Measurements from ENCODE around the gene RASSF10. TPM values are rescaled to one million over a fixed set of nuclear protein-coding genes. Genes with fewer than 3 reads are reported as not detected.

Gene RASSF10
- polyA plus RNA-seq, 1 of the 3 experiments (the other 2 are of a cell fraction): not detected

DNA sequence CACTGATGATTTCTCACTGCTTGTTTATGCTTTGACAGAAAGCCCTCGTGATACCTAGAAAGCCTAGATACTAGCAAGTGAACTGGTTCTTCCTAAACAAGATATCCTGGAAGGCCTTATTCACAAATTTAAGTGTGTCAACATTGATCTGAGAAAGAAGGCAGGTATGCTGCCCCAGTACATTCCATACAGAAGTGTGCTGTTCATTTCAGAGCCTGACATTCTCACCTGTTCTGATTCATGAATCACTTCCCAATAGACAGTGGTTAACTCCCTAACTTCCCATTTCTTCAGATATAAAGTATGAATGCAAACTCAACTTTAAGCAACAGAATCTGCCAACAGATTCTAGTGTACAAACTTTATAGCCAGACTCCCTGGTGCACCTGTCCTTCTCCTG is 15.5 kb upstream of the RASSF10 start:
- Histone ChIP-seq H3K9me2 (no peaks in the 10 kb centered on the region), H3K9me3 (no peaks in the 10 kb centered on the region), H3K36me3 (replicated peaks in 1 of 2; ENCODE audit: control insufficient read depth in 1 of 2, insufficient read depth in 2 of 2, low read length in 1 of 2) (no peaks in the 10 kb centered on the region), H2AFZ (ENCODE audit: low read depth) (no peak overlapping the region), H4K20me1 (ENCODE audit: insufficient read depth) (no peaks in the 10 kb centered on the region), H3F3A (replicated peaks; ENCODE audit: insufficient read depth) (no peaks in the 10 kb centered on the region), H3K9ac (no peak overlapping the region), H3K4me1 (ENCODE audit: control insufficient read depth in 1 of 2, insufficient read depth in 2 of 2, low read depth in 1 of 2, low read length in 1 of 2) (no peaks in the 10 kb centered on the region), H3K79me2 (ENCODE audit: insufficient read depth) (no peaks in the 10 kb centered on the region), H3K27ac (ENCODE audit: low read depth in 2 of 2, low read length in 1 of 2) (no peak overlapping the region), H3K27me3 (ENCODE audit: insufficient read depth) (no peaks in the 10 kb centered on the region; the same call in 1 of the 2 replicates), H3K4me2 (no peak overlapping the region), H3K4me3 (ENCODE audit: low read depth in 2 of 2, low read length in 1 of 2) (no peak overlapping the region)
- no peak for DNase-seq
- CTCF ChIA-PET: interaction anchor here (2.1 kb wide), 1 partner anchor 30 kb away, joined by 5 read pairs; no protein-coding TSS in a partner anchor
- 9% methylated on average over 1 of the region's 1 CpG for WGBS (ENCODE audit: low lambda C conversion rate)
- POLR2A ChIA-PET: no interaction called here
- no peak for TF ChIP-seq RAD21 (IDR thresholded peaks at IDR 0.05; ENCODE audit: low read length)
- TF ChIP-seq TEAD4 (IDR thresholded peaks at IDR 0.05; ENCODE audit: borderline replicate concordance, insufficient read depth): no peak
- TF ChIP-seq USF1 (IDR thresholded peaks at IDR 0.05; ENCODE audit: borderline replicate concordance, low read depth): no peak
- TF ChIP-seq, protein P1, sequence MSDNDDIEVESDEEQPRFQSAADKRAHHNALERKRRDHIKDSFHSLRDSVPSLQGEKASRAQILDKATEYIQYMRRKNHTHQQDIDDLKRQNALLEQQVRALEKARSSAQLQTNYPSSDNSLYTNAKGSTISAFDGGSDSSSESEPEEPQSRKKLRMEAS (IDR thresholded peaks at IDR 0.05; ENCODE audit: low read depth): no peak
- no peak for TF ChIP-seq CHD2 (IDR thresholded peaks at IDR 0.05; ENCODE audit: low read length, partially characterized antibody)

- no peak overlapping the region for H3K9ac ChIP-seq
- no peak overlapping the region for H3K4me2 ChIP-seq
- 37% methylated on average over 2 of the region's 2 CpGs for WGBS (ENCODE audit: low lambda C conversion rate)
- no peaks in the 10 kb centered on the region for H3K4me1 ChIP-seq (ENCODE audit: control insufficient read depth in 1 of 2, insufficient read depth in 2 of 2, low read depth in 1 of 2, low read length in 1 of 2)
- no peaks in the 10 kb centered on the region; the same call in 1 of the 2 replicates for H3K27me3 ChIP-seq (ENCODE audit: insufficient read depth)
- CTCF ChIA-PET: interaction anchor here (2.1 kb wide), 1 partner anchor 31 kb away, joined by 5 read pairs; no protein-coding TSS in a partner anchor
- no peak overlapping the region for H2AFZ ChIP-seq (ENCODE audit: low read depth)
- POLR2A ChIA-PET: no interaction called here
- H3K79me2 ChIP-seq (ENCODE audit: insufficient read depth): no peaks in the 10 kb centered on the region
- no peak overlapping the region for H3K27ac ChIP-seq (ENCODE audit: low read depth in 2 of 2, low read length in 1 of 2)
- no peak for DNase-seq
- H3F3A ChIP-seq (replicated peaks; ENCODE audit: insufficient read depth): no peaks in the 10 kb centered on the region
- no peaks in the 10 kb centered on the region for H3K9me3 ChIP-seq
- no peaks in the 10 kb centered on the region for H3K9me2 ChIP-seq
- no peaks in the 10 kb centered on the region for H4K20me1 ChIP-seq (ENCODE audit: insufficient read depth)
- H3K36me3 ChIP-seq (replicated peaks in 1 of 2; ENCODE audit: control insufficient read depth in 1 of 2, insufficient read depth in 2 of 2, low read length in 1 of 2): no peaks in the 10 kb centered on the region
- no peak overlapping the region for H3K4me3 ChIP-seq (ENCODE audit: low read depth in 2 of 2, low read length in 1 of 2)
- TF ChIP-seq POLR2AphosphoS5 (IDR thresholded peaks at IDR 0.05; ENCODE audit: low read depth, low read length): no peak
- TF ChIP-seq EZH2phosphoT487 (IDR thresholded peaks at IDR 0.05; ENCODE audit: borderline replicate concordance, low read depth): no peak
- no peak for TF ChIP-seq YY1 (IDR thresholded peaks at IDR 0.05; ENCODE audit: low read depth)
- TF ChIP-seq, protein P2, sequence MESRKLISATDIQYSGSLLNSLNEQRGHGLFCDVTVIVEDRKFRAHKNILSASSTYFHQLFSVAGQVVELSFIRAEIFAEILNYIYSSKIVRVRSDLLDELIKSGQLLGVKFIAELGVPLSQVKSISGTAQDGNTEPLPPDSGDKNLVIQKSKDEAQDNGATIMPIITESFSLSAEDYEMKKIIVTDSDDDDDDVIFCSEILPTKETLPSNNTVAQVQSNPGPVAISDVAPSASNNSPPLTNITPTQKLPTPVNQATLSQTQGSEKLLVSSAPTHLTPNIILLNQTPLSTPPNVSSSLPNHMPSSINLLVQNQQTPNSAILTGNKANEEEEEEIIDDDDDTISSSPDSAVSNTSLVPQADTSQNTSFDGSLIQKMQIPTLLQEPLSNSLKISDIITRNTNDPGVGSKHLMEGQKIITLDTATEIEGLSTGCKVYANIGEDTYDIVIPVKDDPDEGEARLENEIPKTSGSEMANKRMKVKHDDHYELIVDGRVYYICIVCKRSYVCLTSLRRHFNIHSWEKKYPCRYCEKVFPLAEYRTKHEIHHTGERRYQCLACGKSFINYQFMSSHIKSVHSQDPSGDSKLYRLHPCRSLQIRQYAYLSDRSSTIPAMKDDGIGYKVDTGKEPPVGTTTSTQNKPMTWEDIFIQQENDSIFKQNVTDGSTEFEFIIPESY (IDR thresholded peaks at IDR 0.05; ENCODE audit: borderline replicate concordance, low read depth): no peak
- TF ChIP-seq JUND (IDR thresholded peaks at IDR 0.05): no peak
- TF ChIP-seq FOXM1 (IDR thresholded peaks at IDR 0.05; ENCODE audit: low read depth): no peak
- TF ChIP-seq RCOR1 (IDR thresholded peaks at IDR 0.05; ENCODE audit: low read length): no peak
- TF ChIP-seq MXI1 (IDR thresholded peaks at IDR 0.05; ENCODE audit: low read depth, low read length): no peak
- TF ChIP-seq, protein P3, sequence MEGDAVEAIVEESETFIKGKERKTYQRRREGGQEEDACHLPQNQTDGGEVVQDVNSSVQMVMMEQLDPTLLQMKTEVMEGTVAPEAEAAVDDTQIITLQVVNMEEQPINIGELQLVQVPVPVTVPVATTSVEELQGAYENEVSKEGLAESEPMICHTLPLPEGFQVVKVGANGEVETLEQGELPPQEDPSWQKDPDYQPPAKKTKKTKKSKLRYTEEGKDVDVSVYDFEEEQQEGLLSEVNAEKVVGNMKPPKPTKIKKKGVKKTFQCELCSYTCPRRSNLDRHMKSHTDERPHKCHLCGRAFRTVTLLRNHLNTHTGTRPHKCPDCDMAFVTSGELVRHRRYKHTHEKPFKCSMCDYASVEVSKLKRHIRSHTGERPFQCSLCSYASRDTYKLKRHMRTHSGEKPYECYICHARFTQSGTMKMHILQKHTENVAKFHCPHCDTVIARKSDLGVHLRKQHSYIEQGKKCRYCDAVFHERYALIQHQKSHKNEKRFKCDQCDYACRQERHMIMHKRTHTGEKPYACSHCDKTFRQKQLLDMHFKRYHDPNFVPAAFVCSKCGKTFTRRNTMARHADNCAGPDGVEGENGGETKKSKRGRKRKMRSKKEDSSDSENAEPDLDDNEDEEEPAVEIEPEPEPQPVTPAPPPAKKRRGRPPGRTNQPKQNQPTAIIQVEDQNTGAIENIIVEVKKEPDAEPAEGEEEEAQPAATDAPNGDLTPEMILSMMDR (IDR thresholded peaks at IDR 0.05): no peak
- TF ChIP-seq REST (IDR thresholded peaks at IDR 0.05; ENCODE audit: low read depth, low read length): no peak
- no peak for TF ChIP-seq SIN3A (IDR thresholded peaks at IDR 0.05; ENCODE audit: borderline replicate concordance, low read depth, low read length)
- TF ChIP-seq MEF2A (IDR thresholded peaks at IDR 0.05; ENCODE audit: borderline replicate concordance, low read depth): no peak
- TF ChIP-seq RAD21 (IDR thresholded peaks at IDR 0.05; ENCODE audit: low read length): no peak
- TF ChIP-seq ELF1 (IDR thresholded peaks at IDR 0.05): no peak
- no peak for TF ChIP-seq NRF1 (IDR thresholded peaks at IDR 0.05; ENCODE audit: low read depth, low read length)
- no peak for TF ChIP-seq SMC3 (IDR thresholded peaks at IDR 0.05; ENCODE audit: low read depth, low read length)
- TF ChIP-seq TAF1 (IDR thresholded peaks at IDR 0.05; ENCODE audit: borderline replicate concordance, low read depth, low read length): no peak
These were observed 14.6 kb upstream of the RASSF10 start for GRCh38 chr11:12994476-12994875.

Data from SK-N-SH (cell line).